Gastrocnemius medialis (tissue), 4 donors: ENCODE data around the gene SP9. TPM values are rescaled to one million over a fixed set of nuclear protein-coding genes. Genes with fewer than 3 reads are reported as not detected.

ENCODE experiments used
- ATAC-seq, 2 donors: fragments of 150-250 bp; one replicate each; pipeline ENCODE4 v1.9.1; 2016
- DNase-seq, 2 donors: peaks; one replicate each; pipeline ENCODE4 v3.0.0-alpha.2; 2019
- H3K27ac ChIP-seq, 4 donors: fragments of 200-600 bp; sonication (generic); 1 replicate in 1 of 4; 2 replicates in 3 of 4; pipeline ENCODE4 v1.5.1; 2016 to 2018; ENCODE audit warnings: mild to moderate bottlenecking in 2 of 4, moderate library complexity in 1 of 4
- H3K27me3 ChIP-seq, 3 donors: fragments of 200-600 bp; sonication (generic) in 2 of 3; 1 replicate in 1 of 3; 2 replicates in 2 of 3; pipeline versions ENCODE4 v1.5.1 to v1.6.0; 2016 to 2019; ENCODE audit warnings: mild to moderate bottlenecking in 1 of 3, moderate library complexity in 1 of 3
- H3K36me3 ChIP-seq, 2 donors: fragments of 200-600 bp; sonication (generic) in 1 of 2; one replicate each; pipeline ENCODE4 v1.5.1; 2017 to 2018
- H3K4me1 ChIP-seq, 2 donors: fragments of 200-600 bp; sonication (generic) in 1 of 2; one replicate each; pipeline ENCODE4 v1.5.1; 2016 to 2017; ENCODE audit warnings: mild to moderate bottlenecking in 2 of 2
- H3K4me3 ChIP-seq, 4 donors: fragments of 200-600 bp; sonication (generic) in 3 of 4; 1 replicate in 1 of 4; 2 replicates in 3 of 4; pipeline ENCODE4 v1.5.1; 2016 to 2019; ENCODE audit warnings: mild to moderate bottlenecking in 2 of 4
- H3K9me3 ChIP-seq, 3 donors: fragments of 200-600 bp; sonication (generic) in 2 of 3; 1 replicate in 1 of 3; 2 replicates in 2 of 3; pipeline ENCODE4 v1.5.1; 2016 to 2019
- CTCF ChIP-seq, 5 experiments: fragments of 450-650 bp in 3 of 5; fragments of 200-600 bp in 2 of 5; sonication (generic) in 2 of 5; IDR thresholded peaks in 4 of 5; conservative IDR thresholded peaks in 1 of 5; 1 replicate in 4 of 5; 2 replicates in 1 of 5; pipeline ENCODE4 v1.5.1; 2016 to 2019; ENCODE audit warnings: antibody characterized with exemption in 5 of 5, mild to moderate bottlenecking in 3 of 5, moderate library complexity in 3 of 5
- POLR2A ChIP-seq, 2 donors: fragments of 450-650 bp; IDR thresholded peaks; one replicate each; pipeline ENCODE4 v1.6.1; 2017; ENCODE audit warnings: antibody characterized with exemption in 2 of 2, mild to moderate bottlenecking in 2 of 2, moderate library complexity in 2 of 2
- in situ Hi-C, 4 donors: fragments of 200-750 bp; cut with MboI; loops; one replicate each; pipeline versions ENCODE4 v1.15.0 to v1.8.0; 2017; ENCODE audit warnings: low sequenced_read_pairs in 4 of 4
- intact Hi-C: fragments of 100-400 bp; cut with DNase I; formaldehyde crosslinking; loops from one replicate; pipeline ENCODE4 v1.15.1; 2023; ENCODE audit warnings: low total_unique reads
- total RNA-seq, 4 donors: library from RNA; depleted of rRNA; stranded (reverse); fragments of >200 nt; gene quantifications; one replicate each; pipeline versions ENCODE4 v1.1.0 to v1.2.3, GENCODE V29; 2016

Gene SP9
- total RNA-seq, 4 donors from 2014 or later: 0.10 TPM; not detected in 3

- Histone ChIP-seq H3K27me3 (peaks cover 1 to 8% (median 3%) of the 10 kb centered on the region in 3 donors), H3K36me3 (no peaks in the 10 kb centered on the region), H3K4me3 (no peak overlapping the region), H3K4me1 (no peaks in the 10 kb centered on the region), H3K27ac (no peak overlapping the region), H3K9me3 (no peaks in the 10 kb centered on the region)
- in situ Hi-C loops: no loop called here
- no peak for TF ChIP-seq CTCF (IDR thresholded peaks at IDR 0.05 in 4 of 5, conservative IDR thresholded peaks at IDR 0.05 in 1 of 5)
- TF ChIP-seq POLR2A (IDR thresholded peaks at IDR 0.05): no peak
- intact Hi-C loops: no loop called here
- DNase-seq (no peak), ATAC-seq (no peak)
These were observed 22.0 kb upstream of the SP9 start for GRCh38 chr2:174312581-174313234.

GRCh38 chr2:174322149-174322548 lies 12.6 kb upstream of the SP9 start:
- no peaks in the 10 kb centered on the region for H3K9me3 ChIP-seq
- H3K27me3 ChIP-seq: peaks cover 13 to 22% (median 17%) of the 10 kb centered on the region in 3 donors

GRCh38 chr2:174322746-174323145 lies 12.0 kb upstream of the SP9 start:
- intact Hi-C loops: no loop called here

More at GRCh38 chr2:174322149-174322548, 12.6 kb upstream of the SP9 start:
- intact Hi-C loops (no loop called here), in situ Hi-C loops (no loop called here)
- Histone ChIP-seq H3K27ac (no peak overlapping the region), H3K4me1 (peaks cover 6 to 12% of the 10 kb centered on the region in 2 donors), H3K36me3 (no peaks in the 10 kb centered on the region), H3K4me3 (no peak overlapping the region)
- TF ChIP-seq CTCF (IDR thresholded peaks at IDR 0.05 in 4 of 5, conservative IDR thresholded peaks at IDR 0.05 in 1 of 5) (no peak), POLR2A (IDR thresholded peaks at IDR 0.05) (no peak)
- no peak for DNase-seq
- no peak for ATAC-seq

DNA sequence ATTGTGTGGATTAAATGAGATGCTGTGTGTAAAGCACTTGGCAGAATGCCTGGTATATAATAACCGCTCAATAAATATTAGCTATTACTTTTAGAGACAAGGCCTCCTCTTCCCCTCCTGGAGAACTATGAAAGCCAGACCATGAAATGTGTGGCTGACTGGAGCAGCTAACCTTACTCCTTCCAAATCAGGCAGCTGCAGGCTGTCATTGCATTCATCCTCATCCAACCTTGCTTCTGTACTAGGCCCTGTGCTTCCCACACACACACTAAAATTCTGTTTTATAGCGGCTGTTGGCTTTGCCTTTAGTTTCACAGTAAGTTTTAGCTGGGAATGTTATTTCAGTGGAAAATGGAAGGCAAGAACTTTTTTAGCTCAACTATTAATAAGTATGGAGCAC lies 10.2 kb upstream of the SP9 start:
- H3K27me3 ChIP-seq: peaks cover 31 to 43% (median 41%) of the 10 kb centered on the region in 3 donors
- H3K4me3 ChIP-seq: no peak overlapping the region
- peaks cover 10 to 18% of the 10 kb centered on the region in 2 donors for H3K4me1 ChIP-seq
- no peak overlapping the region for H3K27ac ChIP-seq
- TF ChIP-seq POLR2A (IDR thresholded peaks at IDR 0.05) (no peak), CTCF (IDR thresholded peaks at IDR 0.05 in 4 of 5, conservative IDR thresholded peaks at IDR 0.05 in 1 of 5) (no peak)
- in situ Hi-C loops (no loop called here), intact Hi-C loops (no loop called here)
- no peaks in the 10 kb centered on the region for H3K36me3 ChIP-seq
- ATAC-seq (no peak), DNase-seq (no peak)
- H3K9me3 ChIP-seq: no peaks in the 10 kb centered on the region

More at GRCh38 chr2:174322746-174323145, 12.0 kb upstream of the SP9 start:
- TF ChIP-seq POLR2A (IDR thresholded peaks at IDR 0.05) (no peak), CTCF (IDR thresholded peaks at IDR 0.05 in 4 of 5, conservative IDR thresholded peaks at IDR 0.05 in 1 of 5) (no peak)
- no peaks in the 10 kb centered on the region for H3K9me3 ChIP-seq
- H3K27ac ChIP-seq: no peak overlapping the region
- no peak overlapping the region for H3K4me3 ChIP-seq
- H3K36me3 ChIP-seq: no peaks in the 10 kb centered on the region
- in situ Hi-C loops: no loop called here
- peaks cover 6 to 18% of the 10 kb centered on the region in 2 donors for H3K4me1 ChIP-seq
- DNase-seq: no peak
- H3K27me3 ChIP-seq: peaks cover 19 to 25% (median 23%) of the 10 kb centered on the region in 3 donors
- ATAC-seq: no peak
